Epidermal melanocyte (primary cell): ENCODE data around the gene PHB1.
"Not testable (repeated sequence)": the region's sequence is repeated elsewhere in the genome, so short reads cannot be mapped to it uniquely, and the experiment has no call there.

Source experiments
- DNase-seq: peaks from one replicate; pipeline ENCODE4 v3.0.0; 2011; ENCODE audit warnings: low spot score; ENCODE audit not compliant: insufficient read length

The PHB1 gene

GRCh38 chr17:49406421-49407061 is 8.1 kb downstream of the PHB1 start:
- no peak for DNase-seq

- no peak for DNase-seq
These were observed 9.8 kb downstream of the PHB1 start for GRCh38 chr17:49404906-49405305.

- DNase-seq = no peak
These were observed 10.3 kb downstream of the PHB1 start for GRCh38 chr17:49404361-49404760.

- no peak for DNase-seq
These were observed 11.0 kb downstream of the PHB1 start for GRCh38 chr17:49403514-49404289.

GRCh38 chr17:49402706-49403105 is 12.0 kb downstream of the PHB1 start:
- DNase-seq = no peak

- peak; percentile 83 for DNase-seq
These were observed 12.6 kb downstream of the PHB1 start for GRCh38 chr17:49401971-49402611.

GRCh38 chr17:49399995-49400394 is 14.7 kb downstream of the PHB1 start:
- DNase-seq = no peak

GRCh38 chr17:49397586-49397985 is 17.1 kb downstream of the PHB1 start:
- no peak for DNase-seq

- no peak for DNase-seq
These were observed 21.0 kb downstream of the PHB1 start for GRCh38 chr17:49393491-49394255.

- no peak for DNase-seq
These were observed 23.9 kb downstream of the PHB1 start for GRCh38 chr17:49390548-49391324.

- DNase-seq = not testable (repeated sequence)
These were observed 25.0 kb downstream of the PHB1 start for GRCh38 chr17:49389514-49390347.

GRCh38 chr17:49388692-49389513 is 25.8 kb downstream of the PHB1 start:
- no peak for DNase-seq

GRCh38 chr17:49388290-49388640 is 26.4 kb downstream of the PHB1 start:
- no peak for DNase-seq

- DNase-seq = no peak
These were observed 27.0 kb downstream of the PHB1 start for GRCh38 chr17:49387498-49388289.

GRCh38 chr17:49386373-49386772 is 28.3 kb downstream of the PHB1 start:
- DNase-seq = no peak

GRCh38 chr17:49384951-49385350 is 29.7 kb downstream of the PHB1 start:
- DNase-seq = no peak

GRCh38 chr17:49383060-49383459 is 31.6 kb downstream of the PHB1 start:
- DNase-seq = no peak

- no peak for DNase-seq
These were observed 32.1 kb downstream of the PHB1 start for GRCh38 chr17:49382556-49382955.

GRCh38 chr17:49381793-49382192 is 32.9 kb downstream of the PHB1 start:
- DNase-seq = no peak
